GM12801 (cell line): ENCODE data around the gene SUMF2.

Source experiments
- CTCF ChIP-seq: IDR thresholded peaks from one replicate; pipeline ENCODE4 v1.5.1; 2011; ENCODE audit warnings: control low read depth; ENCODE audit not compliant: insufficient read length; ENCODE audit errors: extremely low read depth

SUMF2 gene

GRCh38 chr7:56105508-56105907 is 41.4 kb downstream of the SUMF2 start:
- no peak for TF ChIP-seq CTCF

- TF ChIP-seq CTCF: no peak
Observed at GRCh38 chr7:56106108-56107073, 42.3 kb downstream of the SUMF2 start, which contains the start of gene CHCHD2. Gene CHCHD2, minus strand, starts transcription at chr7:56106476. Its CDS starts 63 bp downstream, at chr7:56106413.

- no peak for TF ChIP-seq CTCF
Observed at GRCh38 chr7:56107954-56108258, 43.8 kb downstream of the SUMF2 start.

- no peak for TF ChIP-seq CTCF
Observed at GRCh38 chr7:56110611-56111010, 46.5 kb downstream of the SUMF2 start.

- no peak for TF ChIP-seq CTCF
Observed at GRCh38 chr7:56115852-56116538, 51.9 kb downstream of the SUMF2 start, which contains the start of gene NUPR2. Gene NUPR2, minus strand, starts transcription at chr7:56116417. Its CDS starts 103 bp downstream, at chr7:56116314.

- no peak for TF ChIP-seq CTCF
Observed at GRCh38 chr7:56121440-56121839, 57.4 kb downstream of the SUMF2 start.

GRCh38 chr7:56124981-56125380 is 60.9 kb downstream of the SUMF2 start:
- no peak for TF ChIP-seq CTCF
